ENCODE measurements around the gene SPAST.
"Not testable (repeated sequence)": the region's sequence is repeated elsewhere in the genome, so short reads cannot be mapped to it uniquely, and the experiment has no call there.

Gene SPAST

GRCh38 chr2:32128636-32129035 is 65.3 kb downstream of the SPAST start:
- no peak for TF ChIP-seq CTCF (conservative IDR thresholded peaks at IDR 0.05; ENCODE audit: low read depth, low read length)
- no peak for DNase-seq (ENCODE audit: low read depth)
- H3K4me3 ChIP-seq (ENCODE audit: low read depth, low read length): no peak overlapping the region

GRCh38 chr2:32129086-32129485 is 65.7 kb downstream of the SPAST start:
- no peak for TF ChIP-seq CTCF (conservative IDR thresholded peaks at IDR 0.05; ENCODE audit: low read depth, low read length)
- H3K4me3 ChIP-seq (ENCODE audit: low read depth, low read length): no peak overlapping the region
- DNase-seq (ENCODE audit: low read depth): no peak

GRCh38 chr2:32135409-32135808 is 72.1 kb downstream of the SPAST start:
- DNase-seq (ENCODE audit: low read depth): peak; percentile 83
- TF ChIP-seq CTCF (conservative IDR thresholded peaks at IDR 0.05; ENCODE audit: low read depth, low read length): peak; percentile 44
- no peak overlapping the region for H3K4me3 ChIP-seq (ENCODE audit: low read depth, low read length)

- DNase-seq (ENCODE audit: low read depth): peak; percentile 63
- TF ChIP-seq CTCF (conservative IDR thresholded peaks at IDR 0.05; ENCODE audit: low read depth, low read length): no peak
- no peak overlapping the region for H3K4me3 ChIP-seq (ENCODE audit: low read depth, low read length)
Measured at GRCh38 chr2:32136097-32136496, 72.7 kb downstream of the SPAST start.

GRCh38 chr2:32151544-32151943 is 88.2 kb downstream of the SPAST start:
- not testable (repeated sequence) for DNase-seq (ENCODE audit: low read depth); H3K4me3 ChIP-seq (ENCODE audit: low read depth, low read length)

- H3K4me3 ChIP-seq (ENCODE audit: low read depth, low read length): no peak overlapping the region
- no peak for TF ChIP-seq CTCF (conservative IDR thresholded peaks at IDR 0.05; ENCODE audit: low read depth, low read length)
Measured at GRCh38 chr2:32159678-32160077, 96.3 kb downstream of the SPAST start.

GRCh38 chr2:32161296-32161695 is 97.9 kb downstream of the SPAST start:
- H3K4me3 ChIP-seq (ENCODE audit: low read depth, low read length): no peak overlapping the region
- DNase-seq (ENCODE audit: low read depth): no peak
- TF ChIP-seq CTCF (conservative IDR thresholded peaks at IDR 0.05; ENCODE audit: low read depth, low read length): no peak

More at GRCh38 chr2:32159678-32160077, 96.3 kb downstream of the SPAST start:
- DNase-seq (ENCODE audit: low read depth): no peak

- not testable (repeated sequence) for DNase-seq (ENCODE audit: low read depth); H3K4me3 ChIP-seq (ENCODE audit: low read depth, low read length)
Measured at GRCh38 chr2:32164254-32164653, 100.9 kb downstream of the SPAST start.

- H3K4me3 ChIP-seq (ENCODE audit: low read depth, low read length): peak overlapping the region; percentile 95
- DNase-seq (ENCODE audit: low read depth): peak; percentile 10
Measured at GRCh38 chr2:32165027-32165347, 101.6 kb downstream of the SPAST start.

Data from choroid plexus epithelial cell (primary cell).